22Rv1 (cell line): Measurements from ENCODE around the gene CAPNS1.

Source experiments
- ZFX ChIP-seq: fragments of 450-650 bp; IDR thresholded peaks from 2 replicates; pipeline ENCODE4 v1.6.1; 2017; ENCODE audit warnings: antibody characterized with exemption, borderline replicate concordance
- TF ChIP-seq, protein P1 (sequence below): fragments of 450-650 bp; IDR thresholded peaks from 2 replicates; pipeline ENCODE4 v1.5.1; 2017; ENCODE audit warnings: mild to moderate bottlenecking

DNA sequence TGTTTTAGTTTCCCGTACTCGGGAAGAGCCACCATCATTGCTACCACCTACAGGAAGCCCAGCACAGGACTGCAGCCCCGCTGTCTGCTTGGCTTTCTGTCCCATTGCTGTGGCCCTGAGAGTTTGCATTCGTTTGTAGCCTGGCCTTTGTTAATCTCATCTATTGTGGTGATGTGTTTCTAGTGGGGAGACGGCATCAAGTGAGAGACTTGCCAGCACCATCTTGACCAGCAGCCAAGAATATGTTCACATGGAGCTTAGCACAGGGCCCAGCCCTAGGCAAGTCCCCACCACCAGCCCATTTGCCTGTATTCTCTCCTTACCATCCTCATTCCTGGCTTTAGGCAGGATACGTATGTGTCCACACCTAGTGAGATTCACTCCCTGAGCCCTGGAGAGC is 46.2 kb upstream of the CAPNS1 start:
- TF ChIP-seq, protein P1, sequence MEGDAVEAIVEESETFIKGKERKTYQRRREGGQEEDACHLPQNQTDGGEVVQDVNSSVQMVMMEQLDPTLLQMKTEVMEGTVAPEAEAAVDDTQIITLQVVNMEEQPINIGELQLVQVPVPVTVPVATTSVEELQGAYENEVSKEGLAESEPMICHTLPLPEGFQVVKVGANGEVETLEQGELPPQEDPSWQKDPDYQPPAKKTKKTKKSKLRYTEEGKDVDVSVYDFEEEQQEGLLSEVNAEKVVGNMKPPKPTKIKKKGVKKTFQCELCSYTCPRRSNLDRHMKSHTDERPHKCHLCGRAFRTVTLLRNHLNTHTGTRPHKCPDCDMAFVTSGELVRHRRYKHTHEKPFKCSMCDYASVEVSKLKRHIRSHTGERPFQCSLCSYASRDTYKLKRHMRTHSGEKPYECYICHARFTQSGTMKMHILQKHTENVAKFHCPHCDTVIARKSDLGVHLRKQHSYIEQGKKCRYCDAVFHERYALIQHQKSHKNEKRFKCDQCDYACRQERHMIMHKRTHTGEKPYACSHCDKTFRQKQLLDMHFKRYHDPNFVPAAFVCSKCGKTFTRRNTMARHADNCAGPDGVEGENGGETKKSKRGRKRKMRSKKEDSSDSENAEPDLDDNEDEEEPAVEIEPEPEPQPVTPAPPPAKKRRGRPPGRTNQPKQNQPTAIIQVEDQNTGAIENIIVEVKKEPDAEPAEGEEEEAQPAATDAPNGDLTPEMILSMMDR = no peak
- TF ChIP-seq ZFX = no peak
